ENCODE data around the gene WIPF3.

Gene WIPF3

DNA sequence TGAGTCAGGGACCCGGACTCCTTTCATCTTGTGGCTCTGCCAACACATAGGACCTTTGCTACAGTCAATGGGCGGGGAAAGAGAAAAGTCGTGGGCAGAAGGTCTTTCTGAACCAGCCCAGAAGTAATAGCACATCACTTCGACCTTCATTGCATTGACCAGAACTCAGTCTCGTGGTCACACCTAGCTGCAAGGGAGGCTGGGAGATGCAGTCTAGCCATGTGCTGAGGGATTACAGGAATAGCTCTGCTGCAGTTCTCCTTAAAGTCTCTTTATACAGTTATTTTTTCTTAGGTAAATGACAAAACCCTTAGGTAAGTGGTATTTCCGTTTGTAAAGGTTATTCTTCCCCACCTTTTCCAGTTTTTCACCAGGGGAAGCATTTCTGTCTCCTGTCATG lies 25.4 kb downstream of the WIPF3 start:
- Histone ChIP-seq H3K27me3 (ENCODE audit: control insufficient read depth, insufficient read depth, low read length) (no peaks in the 10 kb centered on the region), H3K9ac (ENCODE audit: low read length) (no peak overlapping the region), H3K36me3 (ENCODE audit: control insufficient read depth, insufficient read depth, low read length) (no peaks in the 10 kb centered on the region), H3K27ac (ENCODE audit: low read depth, low read length) (no peak overlapping the region), H3K9me3 (ENCODE audit: control insufficient read depth, insufficient read depth, low read depth, low read length) (peaks cover 6% of the 10 kb centered on the region), H3K4me3 (ENCODE audit: low read depth, low read length) (no peak overlapping the region), H3K4me1 (ENCODE audit: control insufficient read depth, insufficient read depth, low read length) (no peaks in the 10 kb centered on the region)

GRCh38 chr7:29833929-29834328 lies 27.6 kb downstream of the WIPF3 start:
- H3K9me3 ChIP-seq (ENCODE audit: control insufficient read depth, insufficient read depth, low read depth, low read length): peaks cover 6% of the 10 kb centered on the region
- H3K27ac ChIP-seq (ENCODE audit: low read depth, low read length): no peak overlapping the region
- no peak overlapping the region for H3K9ac ChIP-seq (ENCODE audit: low read length)
- no peak overlapping the region for H3K4me3 ChIP-seq (ENCODE audit: low read depth, low read length)
- no peaks in the 10 kb centered on the region for H3K4me1 ChIP-seq (ENCODE audit: control insufficient read depth, insufficient read depth, low read length)
- H3K27me3 ChIP-seq (ENCODE audit: control insufficient read depth, insufficient read depth, low read length): no peaks in the 10 kb centered on the region
- H3K36me3 ChIP-seq (ENCODE audit: control insufficient read depth, insufficient read depth, low read length): no peaks in the 10 kb centered on the region

- Histone ChIP-seq H3K36me3 (ENCODE audit: control insufficient read depth, insufficient read depth, low read length) (no peaks in the 10 kb centered on the region), H3K27ac (ENCODE audit: low read depth, low read length) (no peak overlapping the region), H3K9ac (ENCODE audit: low read length) (no peak overlapping the region), H3K27me3 (ENCODE audit: control insufficient read depth, insufficient read depth, low read length) (no peaks in the 10 kb centered on the region), H3K9me3 (ENCODE audit: control insufficient read depth, insufficient read depth, low read depth, low read length) (peaks cover 6% of the 10 kb centered on the region), H3K4me3 (ENCODE audit: low read depth, low read length) (no peak overlapping the region), H3K4me1 (ENCODE audit: control insufficient read depth, insufficient read depth, low read length) (no peaks in the 10 kb centered on the region)
These were observed 29.4 kb downstream of the WIPF3 start for GRCh38 chr7:29835718-29836117.

DNA sequence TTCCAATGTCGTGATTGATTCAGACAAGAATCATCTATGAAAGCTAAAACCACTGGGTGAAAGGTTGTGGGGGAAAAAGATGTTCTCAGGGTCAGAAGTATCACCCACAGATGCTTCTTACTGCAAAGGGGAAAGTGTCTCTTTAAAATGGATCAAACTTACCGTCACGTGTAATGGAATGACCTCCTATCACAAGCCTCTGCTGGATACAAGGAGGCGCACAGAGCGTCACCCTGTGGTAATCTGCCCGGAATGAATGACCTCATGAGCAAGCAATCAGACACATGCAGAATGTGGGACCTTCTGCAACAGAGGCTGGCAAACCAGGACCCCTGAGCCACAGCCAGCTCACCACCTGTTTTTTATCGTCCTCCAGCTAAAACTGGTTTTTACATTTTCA lies 33.0 kb downstream of the WIPF3 start:
- Histone ChIP-seq H3K4me3 (ENCODE audit: low read depth, low read length) (no peak overlapping the region), H3K9me3 (ENCODE audit: control insufficient read depth, insufficient read depth, low read depth, low read length) (no peaks in the 10 kb centered on the region), H3K27me3 (ENCODE audit: control insufficient read depth, insufficient read depth, low read length) (no peaks in the 10 kb centered on the region), H3K4me1 (ENCODE audit: control insufficient read depth, insufficient read depth, low read length) (peaks cover 16% of the 10 kb centered on the region), H3K9ac (ENCODE audit: low read length) (no peak overlapping the region), H3K27ac (ENCODE audit: low read depth, low read length) (no peak overlapping the region), H3K36me3 (ENCODE audit: control insufficient read depth, insufficient read depth, low read length) (no peaks in the 10 kb centered on the region)

DNA sequence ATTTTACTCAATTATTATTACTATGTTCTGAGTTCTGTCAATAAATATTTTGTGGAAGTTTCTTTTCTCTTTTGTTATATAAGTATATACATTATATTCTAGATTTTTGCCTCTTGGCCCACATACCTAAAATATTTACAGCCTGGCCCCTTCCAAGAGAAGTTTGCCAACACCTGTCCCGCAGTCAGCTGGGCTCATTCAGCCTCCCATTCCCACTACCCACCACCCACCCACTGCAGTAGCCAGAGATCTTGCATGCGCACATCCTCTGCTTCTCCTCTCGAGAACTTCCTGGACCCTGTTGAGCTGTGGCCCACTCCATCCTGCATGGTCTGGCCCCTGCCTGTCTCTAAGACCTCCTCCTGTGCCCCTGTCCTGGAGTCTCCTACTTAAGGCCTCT lies 33.6 kb downstream of the WIPF3 start:
- no peak overlapping the region for H3K4me3 ChIP-seq (ENCODE audit: low read depth, low read length)
- no peaks in the 10 kb centered on the region for H3K9me3 ChIP-seq (ENCODE audit: control insufficient read depth, insufficient read depth, low read depth, low read length)
- H3K27me3 ChIP-seq (ENCODE audit: control insufficient read depth, insufficient read depth, low read length): no peaks in the 10 kb centered on the region
- no peak overlapping the region for H3K9ac ChIP-seq (ENCODE audit: low read length)
- H3K36me3 ChIP-seq (ENCODE audit: control insufficient read depth, insufficient read depth, low read length): no peaks in the 10 kb centered on the region
- no peak overlapping the region for H3K27ac ChIP-seq (ENCODE audit: low read depth, low read length)
- peaks cover 16% of the 10 kb centered on the region for H3K4me1 ChIP-seq (ENCODE audit: control insufficient read depth, insufficient read depth, low read length)

DNA sequence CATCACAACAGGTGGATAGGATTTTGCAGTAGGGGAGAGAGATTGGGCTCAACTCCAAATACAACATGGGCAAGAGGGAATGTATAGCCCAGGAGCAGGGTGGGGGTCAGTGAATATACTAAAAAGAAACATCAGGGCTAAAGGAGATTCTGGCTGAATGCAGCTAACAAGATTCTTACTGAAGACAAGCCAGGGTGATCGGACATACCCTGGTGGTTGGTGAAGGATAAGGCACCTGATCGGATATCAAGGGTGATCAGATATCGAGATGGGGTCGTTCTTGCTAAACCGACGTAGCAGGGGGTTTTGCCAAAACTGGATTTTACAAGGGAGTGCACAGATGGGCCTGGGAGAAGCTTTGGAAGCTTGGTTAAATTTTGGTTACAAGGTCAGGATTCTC lies 34.4 kb downstream of the WIPF3 start:
- no peak overlapping the region for H3K4me3 ChIP-seq (ENCODE audit: low read depth, low read length)
- H3K27me3 ChIP-seq (ENCODE audit: control insufficient read depth, insufficient read depth, low read length): no peaks in the 10 kb centered on the region
- H3K9me3 ChIP-seq (ENCODE audit: control insufficient read depth, insufficient read depth, low read depth, low read length): no peaks in the 10 kb centered on the region
- no peak overlapping the region for H3K9ac ChIP-seq (ENCODE audit: low read length)
- no peak overlapping the region for H3K27ac ChIP-seq (ENCODE audit: low read depth, low read length)
- H3K4me1 ChIP-seq (ENCODE audit: control insufficient read depth, insufficient read depth, low read length): peaks cover 16% of the 10 kb centered on the region
- no peaks in the 10 kb centered on the region for H3K36me3 ChIP-seq (ENCODE audit: control insufficient read depth, insufficient read depth, low read length)

- H3K9ac ChIP-seq (ENCODE audit: low read length): no peak overlapping the region
- H3K9me3 ChIP-seq (ENCODE audit: control insufficient read depth, insufficient read depth, low read depth, low read length): no peaks in the 10 kb centered on the region
- no peak overlapping the region for H3K27ac ChIP-seq (ENCODE audit: low read depth, low read length)
- H3K4me1 ChIP-seq (ENCODE audit: control insufficient read depth, insufficient read depth, low read length): peaks cover 16% of the 10 kb centered on the region
- no peaks in the 10 kb centered on the region for H3K36me3 ChIP-seq (ENCODE audit: control insufficient read depth, insufficient read depth, low read length)
- no peak overlapping the region for H3K4me3 ChIP-seq (ENCODE audit: low read depth, low read length)
- no peaks in the 10 kb centered on the region for H3K27me3 ChIP-seq (ENCODE audit: control insufficient read depth, insufficient read depth, low read length)
These were observed 35.8 kb downstream of the WIPF3 start for GRCh38 chr7:29841926-29842701.

DNA sequence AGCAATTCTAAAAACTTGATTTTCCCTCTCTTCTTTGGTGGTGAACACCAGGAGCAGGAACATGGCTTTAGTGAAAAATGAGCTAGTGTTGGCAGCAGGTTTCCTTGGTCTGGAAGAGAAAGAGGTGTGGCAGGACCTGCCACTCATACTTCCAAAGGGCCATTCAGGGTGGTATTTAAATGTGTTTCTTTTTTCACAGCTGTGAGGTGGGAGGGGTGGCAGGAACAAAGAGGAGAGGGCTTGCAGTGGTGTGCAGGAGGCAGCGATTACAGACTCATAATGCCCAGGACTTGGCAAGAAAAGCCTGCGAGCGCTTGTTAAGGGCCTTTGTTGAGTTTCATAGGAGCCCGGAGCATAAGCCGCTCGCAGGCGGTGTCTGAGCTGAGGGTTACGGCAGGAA lies 36.8 kb downstream of the WIPF3 start:
- Histone ChIP-seq H3K9ac (ENCODE audit: low read length) (no peak overlapping the region), H3K27me3 (ENCODE audit: control insufficient read depth, insufficient read depth, low read length) (no peaks in the 10 kb centered on the region), H3K4me1 (ENCODE audit: control insufficient read depth, insufficient read depth, low read length) (peaks cover 16% of the 10 kb centered on the region)

DNA sequence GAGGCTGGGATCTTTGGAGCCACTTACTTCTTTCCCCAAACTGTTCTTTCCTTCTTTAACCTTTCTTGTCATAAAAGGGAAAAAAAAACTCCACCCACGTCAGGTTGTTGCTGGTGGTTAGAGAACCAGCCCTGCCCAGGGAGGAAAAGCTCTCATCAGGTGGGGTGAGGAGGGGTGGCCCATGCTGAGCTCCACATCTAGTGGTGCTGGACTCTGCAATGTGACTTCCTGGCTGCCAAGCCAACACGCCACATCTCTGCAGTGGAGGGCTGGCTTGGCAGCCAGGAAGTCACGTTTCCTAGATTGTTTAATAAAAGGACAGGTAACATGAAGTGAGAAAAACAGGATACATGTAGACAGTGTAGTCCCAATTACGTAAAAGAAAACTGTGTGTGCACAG lies 37.4 kb downstream of the WIPF3 start:
- peaks cover 16% of the 10 kb centered on the region for H3K4me1 ChIP-seq (ENCODE audit: control insufficient read depth, insufficient read depth, low read length)
- no peaks in the 10 kb centered on the region for H3K27me3 ChIP-seq (ENCODE audit: control insufficient read depth, insufficient read depth, low read length)
- H3K36me3 ChIP-seq (ENCODE audit: control insufficient read depth, insufficient read depth, low read length): no peaks in the 10 kb centered on the region
- no peak overlapping the region for H3K27ac ChIP-seq (ENCODE audit: low read depth, low read length)
- H3K9me3 ChIP-seq (ENCODE audit: control insufficient read depth, insufficient read depth, low read depth, low read length): no peaks in the 10 kb centered on the region
- no peak overlapping the region for H3K4me3 ChIP-seq (ENCODE audit: low read depth, low read length)
- no peak overlapping the region for H3K9ac ChIP-seq (ENCODE audit: low read length)

More for the DNA sequence above, 36.8 kb downstream of the WIPF3 start:
- H3K27ac ChIP-seq (ENCODE audit: low read depth, low read length): no peak overlapping the region
- H3K4me3 ChIP-seq (ENCODE audit: low read depth, low read length): no peak overlapping the region
- no peaks in the 10 kb centered on the region for H3K9me3 ChIP-seq (ENCODE audit: control insufficient read depth, insufficient read depth, low read depth, low read length)
- no peaks in the 10 kb centered on the region for H3K36me3 ChIP-seq (ENCODE audit: control insufficient read depth, insufficient read depth, low read length)

DNA sequence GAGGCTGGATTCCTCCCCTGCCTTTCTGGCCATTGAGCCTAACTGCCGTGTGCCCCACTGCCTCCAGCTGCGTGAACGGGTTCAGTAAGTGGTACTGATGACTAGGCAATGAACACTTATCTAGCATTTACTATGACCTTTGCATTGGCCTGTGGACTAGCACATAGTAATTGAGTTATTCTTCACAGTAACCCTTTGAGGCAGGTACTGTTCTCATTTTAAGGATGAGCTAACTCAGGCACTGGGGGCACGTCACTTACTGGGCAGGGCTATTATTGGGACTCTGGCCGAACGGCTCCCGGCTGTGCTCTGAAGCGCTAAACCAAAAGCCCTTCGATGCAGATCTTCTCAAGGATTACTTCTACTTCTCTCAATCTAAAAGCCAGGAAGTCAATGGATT lies 38.3 kb downstream of the WIPF3 start:
- Histone ChIP-seq H3K4me3 (ENCODE audit: low read depth, low read length) (no peak overlapping the region), H3K9me3 (ENCODE audit: control insufficient read depth, insufficient read depth, low read depth, low read length) (no peaks in the 10 kb centered on the region), H3K4me1 (ENCODE audit: control insufficient read depth, insufficient read depth, low read length) (peaks cover 16% of the 10 kb centered on the region), H3K9ac (ENCODE audit: low read length) (no peak overlapping the region), H3K27ac (ENCODE audit: low read depth, low read length) (no peak overlapping the region), H3K36me3 (ENCODE audit: control insufficient read depth, insufficient read depth, low read length) (no peaks in the 10 kb centered on the region), H3K27me3 (ENCODE audit: control insufficient read depth, insufficient read depth, low read length) (no peaks in the 10 kb centered on the region)

GRCh38 chr7:29847496-29847895 lies 41.2 kb downstream of the WIPF3 start:
- Histone ChIP-seq H3K4me3 (ENCODE audit: low read depth, low read length) (no peak overlapping the region), H3K27me3 (ENCODE audit: control insufficient read depth, insufficient read depth, low read length) (no peaks in the 10 kb centered on the region), H3K9me3 (ENCODE audit: control insufficient read depth, insufficient read depth, low read depth, low read length) (no peaks in the 10 kb centered on the region), H3K27ac (ENCODE audit: low read depth, low read length) (no peak overlapping the region), H3K4me1 (ENCODE audit: control insufficient read depth, insufficient read depth, low read length) (peaks cover 11% of the 10 kb centered on the region), H3K9ac (ENCODE audit: low read length) (no peak overlapping the region), H3K36me3 (ENCODE audit: control insufficient read depth, insufficient read depth, low read length) (no peaks in the 10 kb centered on the region)
